ENCODE measurements around the gene GLI1.
"Not testable (repeated sequence)": the region's sequence is repeated elsewhere in the genome, so short reads cannot be mapped to it uniquely, and the experiment has no call there.

GLI1 gene

DNA sequence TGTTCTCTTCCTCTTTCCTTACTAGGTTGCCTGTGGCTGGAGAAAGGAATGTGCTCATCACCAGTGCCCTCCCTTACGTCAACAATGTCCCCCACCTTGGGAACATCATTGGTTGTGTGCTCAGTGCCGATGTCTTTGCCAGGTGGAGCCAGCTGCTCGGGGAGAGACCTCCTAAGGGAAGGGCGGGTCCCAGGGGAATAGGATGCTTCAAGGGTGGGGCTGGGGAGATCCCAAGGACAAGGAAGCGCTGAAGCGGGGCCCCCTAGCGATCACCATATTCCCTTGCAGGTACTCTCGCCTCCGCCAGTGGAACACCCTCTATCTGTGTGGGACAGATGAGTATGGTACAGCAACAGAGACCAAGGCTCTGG is 38.5 kb downstream of the GLI1 start:
- Histone ChIP-seq H3K4me1 (ENCODE audit: insufficient read depth, poor library complexity, severe bottlenecking) (no peaks in the 10 kb centered on the region), H3K4me3 (ENCODE audit: severe bottlenecking) (no peak overlapping the region), H3K27me3 (ENCODE audit: insufficient read depth, poor library complexity, severe bottlenecking) (no peaks in the 10 kb centered on the region), H3K36me3 (ENCODE audit: low read depth) (peaks cover 77% of the 10 kb centered on the region), H3K27ac (ENCODE audit: poor library complexity, severe bottlenecking) (no peak overlapping the region), H3K9me3 (ENCODE audit: severe bottlenecking) (no peaks in the 10 kb centered on the region)
- ATAC-seq (ENCODE audit: low read depth) (no peak), DNase-seq (ENCODE audit: low spot score) (no peak)
- TF ChIP-seq, protein P1, sequence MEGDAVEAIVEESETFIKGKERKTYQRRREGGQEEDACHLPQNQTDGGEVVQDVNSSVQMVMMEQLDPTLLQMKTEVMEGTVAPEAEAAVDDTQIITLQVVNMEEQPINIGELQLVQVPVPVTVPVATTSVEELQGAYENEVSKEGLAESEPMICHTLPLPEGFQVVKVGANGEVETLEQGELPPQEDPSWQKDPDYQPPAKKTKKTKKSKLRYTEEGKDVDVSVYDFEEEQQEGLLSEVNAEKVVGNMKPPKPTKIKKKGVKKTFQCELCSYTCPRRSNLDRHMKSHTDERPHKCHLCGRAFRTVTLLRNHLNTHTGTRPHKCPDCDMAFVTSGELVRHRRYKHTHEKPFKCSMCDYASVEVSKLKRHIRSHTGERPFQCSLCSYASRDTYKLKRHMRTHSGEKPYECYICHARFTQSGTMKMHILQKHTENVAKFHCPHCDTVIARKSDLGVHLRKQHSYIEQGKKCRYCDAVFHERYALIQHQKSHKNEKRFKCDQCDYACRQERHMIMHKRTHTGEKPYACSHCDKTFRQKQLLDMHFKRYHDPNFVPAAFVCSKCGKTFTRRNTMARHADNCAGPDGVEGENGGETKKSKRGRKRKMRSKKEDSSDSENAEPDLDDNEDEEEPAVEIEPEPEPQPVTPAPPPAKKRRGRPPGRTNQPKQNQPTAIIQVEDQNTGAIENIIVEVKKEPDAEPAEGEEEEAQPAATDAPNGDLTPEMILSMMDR (IDR thresholded peaks at IDR 0.05; ENCODE audit: poor library complexity, severe bottlenecking), result no peak

- no peak overlapping the region for H3K4me3 ChIP-seq (ENCODE audit: severe bottlenecking)
- ATAC-seq (ENCODE audit: low read depth) (no peak), DNase-seq (ENCODE audit: low spot score) (no peak)
- H3K27me3 ChIP-seq (ENCODE audit: insufficient read depth, poor library complexity, severe bottlenecking), result no peaks in the 10 kb centered on the region
- H3K36me3 ChIP-seq (ENCODE audit: low read depth), result peaks cover 80% of the 10 kb centered on the region
- H3K27ac ChIP-seq (ENCODE audit: poor library complexity, severe bottlenecking), result no peak overlapping the region
- no peaks in the 10 kb centered on the region for H3K9me3 ChIP-seq (ENCODE audit: severe bottlenecking)
- no peaks in the 10 kb centered on the region for H3K4me1 ChIP-seq (ENCODE audit: insufficient read depth, poor library complexity, severe bottlenecking)
- TF ChIP-seq, protein P1 (IDR thresholded peaks at IDR 0.05; ENCODE audit: poor library complexity, severe bottlenecking), result no peak
Observed at GRCh38 chr12:57498571-57498970, 39.0 kb downstream of the GLI1 start.

GRCh38 chr12:57500213-57500612 is 40.6 kb downstream of the GLI1 start:
- TF ChIP-seq, protein P1 (IDR thresholded peaks at IDR 0.05; ENCODE audit: poor library complexity, severe bottlenecking), result no peak
- Histone ChIP-seq H3K27me3 (ENCODE audit: insufficient read depth, poor library complexity, severe bottlenecking) (no peaks in the 10 kb centered on the region), H3K27ac (ENCODE audit: poor library complexity, severe bottlenecking) (no peak overlapping the region), H3K4me3 (ENCODE audit: severe bottlenecking) (no peak overlapping the region), H3K4me1 (ENCODE audit: insufficient read depth, poor library complexity, severe bottlenecking) (no peaks in the 10 kb centered on the region), H3K36me3 (ENCODE audit: low read depth) (peaks cover 87% of the 10 kb centered on the region), H3K9me3 (ENCODE audit: severe bottlenecking) (no peaks in the 10 kb centered on the region)
- ATAC-seq (ENCODE audit: low read depth), result no peak
- no peak for DNase-seq (ENCODE audit: low spot score)

DNA sequence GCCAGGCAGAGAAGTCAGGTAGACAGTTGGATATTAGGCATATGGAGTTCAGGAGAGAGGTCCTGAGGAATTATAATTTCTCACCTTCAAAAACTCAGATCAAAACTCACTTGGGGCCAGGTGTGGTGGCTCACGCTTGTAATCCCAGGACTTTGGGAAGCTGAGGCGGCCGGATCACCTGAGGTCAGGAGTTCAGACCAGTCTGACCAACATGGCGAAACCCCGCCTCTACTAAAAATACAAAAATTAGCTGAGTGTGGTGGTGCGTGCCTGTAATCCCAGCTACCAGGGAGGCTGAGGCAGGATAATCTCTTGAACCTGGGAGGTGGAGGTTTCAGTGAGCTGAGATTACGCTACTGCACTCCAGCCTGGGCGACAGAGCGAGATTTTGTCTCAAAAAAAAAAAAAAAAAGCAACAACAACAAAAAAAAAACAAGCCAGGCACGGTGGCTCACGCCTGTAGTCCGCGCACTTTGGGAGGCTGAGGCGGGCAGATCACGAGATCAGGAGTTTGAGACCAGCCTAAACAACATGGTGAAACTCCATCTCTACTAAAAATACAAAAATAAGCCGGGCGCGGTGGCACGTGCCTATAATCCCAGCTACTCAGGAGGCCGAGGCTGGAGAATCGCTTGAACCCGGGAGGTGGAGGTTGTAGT is 42.9 kb downstream of the GLI1 start:
- not testable (repeated sequence) for H3K4me1 ChIP-seq (ENCODE audit: insufficient read depth, poor library complexity, severe bottlenecking); ATAC-seq (ENCODE audit: low read depth)
- H3K36me3 ChIP-seq (ENCODE audit: low read depth), result peaks cover 89% of the 10 kb centered on the region

GRCh38 chr12:57506541-57506940 is 47.0 kb downstream of the GLI1 start:
- peaks cover 87% of the 10 kb centered on the region for H3K36me3 ChIP-seq (ENCODE audit: low read depth)
- H3K9me3 ChIP-seq (ENCODE audit: severe bottlenecking); ATAC-seq (ENCODE audit: low read depth); H3K4me1 ChIP-seq (ENCODE audit: insufficient read depth, poor library complexity, severe bottlenecking); DNase-seq (ENCODE audit: low spot score); H3K27ac ChIP-seq (ENCODE audit: poor library complexity, severe bottlenecking); H3K4me3 ChIP-seq (ENCODE audit: severe bottlenecking); H3K27me3 ChIP-seq (ENCODE audit: insufficient read depth, poor library complexity, severe bottlenecking): not testable (repeated sequence)

More for the DNA sequence above, 42.9 kb downstream of the GLI1 start:
- H3K27me3 ChIP-seq (ENCODE audit: insufficient read depth, poor library complexity, severe bottlenecking); H3K9me3 ChIP-seq (ENCODE audit: severe bottlenecking); H3K27ac ChIP-seq (ENCODE audit: poor library complexity, severe bottlenecking); H3K4me3 ChIP-seq (ENCODE audit: severe bottlenecking); DNase-seq (ENCODE audit: low spot score): not testable (repeated sequence)

DNA sequence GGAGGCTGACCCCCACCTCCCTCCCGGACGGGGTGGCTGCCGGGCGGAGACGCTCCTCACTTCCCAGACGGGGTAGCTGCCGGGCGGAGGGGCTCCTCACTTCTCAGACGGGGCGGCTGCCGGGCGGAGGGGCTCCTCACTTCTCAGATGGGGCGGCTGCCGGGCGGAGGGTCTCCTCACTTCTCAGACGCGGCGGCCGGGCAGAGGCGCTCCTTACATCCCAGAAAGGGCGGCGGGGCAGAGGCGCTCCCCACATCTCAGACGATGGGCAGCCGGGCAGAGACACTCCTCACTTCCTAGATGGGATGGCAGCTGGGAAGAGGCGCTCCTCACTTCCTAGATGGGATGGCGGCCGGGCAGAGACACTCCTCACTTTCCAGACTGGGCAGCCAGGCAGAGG is 48.2 kb downstream of the GLI1 start:
- not testable (repeated sequence) for ATAC-seq (ENCODE audit: low read depth); H3K4me1 ChIP-seq (ENCODE audit: insufficient read depth, poor library complexity, severe bottlenecking); H3K9me3 ChIP-seq (ENCODE audit: severe bottlenecking); H3K27me3 ChIP-seq (ENCODE audit: insufficient read depth, poor library complexity, severe bottlenecking); H3K4me3 ChIP-seq (ENCODE audit: severe bottlenecking); H3K27ac ChIP-seq (ENCODE audit: poor library complexity, severe bottlenecking); DNase-seq (ENCODE audit: low spot score)
- peaks cover 87% of the 10 kb centered on the region for H3K36me3 ChIP-seq (ENCODE audit: low read depth)
